ENCODE data around the gene NLRP1. TPM values are rescaled to one million over a fixed set of nuclear protein-coding genes. Genes with fewer than 3 reads are reported as not detected.

NLRP1 gene
- total and polyA plus RNA-seq, 4 donors, result 11.1 to 82.2 (median 49.1) TPM

DNA sequence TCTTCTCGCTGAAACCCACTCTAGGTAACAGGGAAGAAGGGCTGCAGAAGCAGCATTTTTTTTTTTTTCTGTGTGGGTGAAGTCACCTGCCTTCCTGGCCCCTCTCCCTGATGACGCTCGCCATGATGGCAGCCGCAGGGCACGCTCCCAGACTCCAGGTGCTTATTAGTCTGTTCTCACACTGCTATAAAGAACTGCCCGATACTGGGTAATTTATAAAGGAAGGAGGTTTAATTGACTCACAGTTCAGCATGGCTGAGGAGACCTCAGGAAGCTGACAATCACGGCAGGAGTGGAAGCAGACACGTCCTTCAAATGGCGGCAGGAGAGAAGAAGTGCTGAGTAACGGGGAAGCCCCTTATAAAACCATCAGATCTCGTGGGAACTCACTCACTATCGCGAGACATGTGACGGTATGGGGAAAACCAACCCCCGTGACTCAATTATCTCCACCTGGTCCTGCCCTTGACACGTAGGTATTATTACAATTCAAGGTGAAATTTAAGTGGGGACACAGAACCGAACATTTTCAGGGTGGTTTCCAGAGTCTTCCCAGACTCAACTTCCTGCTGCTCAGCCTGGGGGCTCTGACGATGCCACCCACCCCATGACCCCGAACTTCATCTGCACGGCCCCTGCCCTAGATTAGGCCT lies 34.9 kb upstream of the NLRP1 start:
- H3K9me3 ChIP-seq (ENCODE audit: control insufficient read depth, low read length), result no peaks in the 10 kb centered on the region
- H3K4me3 ChIP-seq (ENCODE audit: low read length in 2 of 2), result no peak overlapping the region
- no peaks in the 10 kb centered on the region for H3K4me1 ChIP-seq (ENCODE audit: control insufficient read depth in 1 of 2, insufficient read depth in 2 of 2, low read length in 2 of 2)
- H3K27ac ChIP-seq (ENCODE audit: low read depth in 1 of 2, low read length in 2 of 2), result no peak overlapping the region
- ATAC-seq (ENCODE audit: low FRiP score) (no peak), DNase-seq (no peak)
- intact Hi-C loops (cut with DNase I), result no loop called here
- no peaks in the 10 kb centered on the region for H3K27me3 ChIP-seq (ENCODE audit: control insufficient read depth in 1 of 2, insufficient read depth in 2 of 2, low read length in 1 of 2)
- WGBS, 2 donors, result 75 to 81% methylated on average over 20 of the region's 20 CpGs
- H3K36me3 ChIP-seq (ENCODE audit: control insufficient read depth in 1 of 2, insufficient read depth in 2 of 2, low read length in 1 of 2), result no peaks in the 10 kb centered on the region

DNA sequence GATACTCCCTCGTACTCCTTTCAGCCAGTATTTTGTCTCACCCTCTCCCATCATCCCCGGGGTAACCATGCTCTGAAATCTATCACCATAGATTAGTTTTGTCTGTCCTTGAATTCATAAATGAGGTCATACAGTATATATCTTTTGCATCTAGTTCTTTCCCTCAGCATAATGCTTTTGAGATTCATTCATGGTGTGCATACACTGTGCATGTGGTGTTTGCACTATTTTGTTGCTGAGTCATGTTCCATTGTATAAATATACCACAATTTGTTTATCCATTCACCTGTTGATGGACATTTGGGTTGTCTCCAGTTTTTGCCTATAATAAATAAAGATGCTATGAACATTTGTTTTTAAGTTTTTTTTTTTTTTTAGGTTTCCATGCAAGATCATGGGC lies 34.2 kb upstream of the NLRP1 start:
- H3K4me3 ChIP-seq (ENCODE audit: low read length in 2 of 2), result no peak overlapping the region
- WGBS, 2 donors, result 54 to 65% methylated on average over 2 of the region's 2 CpGs
- no peaks in the 10 kb centered on the region for H3K4me1 ChIP-seq (ENCODE audit: control insufficient read depth in 1 of 2, insufficient read depth in 2 of 2, low read length in 2 of 2)
- DNase-seq, result no peak
- intact Hi-C loops (cut with DNase I), result no loop called here
- H3K27ac ChIP-seq (ENCODE audit: low read depth in 1 of 2, low read length in 2 of 2), result no peak overlapping the region
- H3K27me3 ChIP-seq (ENCODE audit: control insufficient read depth in 1 of 2, insufficient read depth in 2 of 2, low read length in 1 of 2), result no peaks in the 10 kb centered on the region
- H3K36me3 ChIP-seq (ENCODE audit: control insufficient read depth in 1 of 2, insufficient read depth in 2 of 2, low read length in 1 of 2), result no peaks in the 10 kb centered on the region
- H3K9me3 ChIP-seq (ENCODE audit: control insufficient read depth, low read length), result no peaks in the 10 kb centered on the region
- no peak for ATAC-seq (ENCODE audit: low FRiP score)

DNA sequence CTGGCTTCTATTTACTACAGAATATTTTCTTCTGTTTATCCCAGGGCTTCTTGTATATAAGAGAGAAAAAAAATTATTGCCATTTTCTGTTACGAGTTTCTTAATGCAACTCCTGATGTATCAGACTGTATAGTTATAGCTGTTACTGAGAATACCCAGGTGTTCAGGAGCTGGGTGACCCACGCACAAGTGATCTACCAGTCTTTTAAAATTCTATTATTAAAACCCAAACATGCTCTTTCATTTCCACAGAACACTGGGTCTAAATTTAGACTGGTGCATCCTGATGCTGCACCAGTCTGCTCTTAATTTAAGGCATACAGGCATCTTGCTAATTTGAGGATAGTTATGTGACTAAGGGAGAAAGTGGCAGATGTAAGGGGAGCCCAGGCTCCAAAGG lies 31.2 kb upstream of the NLRP1 start:
- WGBS, 2 donors, result 76 to 81% methylated on average over 2 of the region's 2 CpGs
- no peaks in the 10 kb centered on the region for H3K27me3 ChIP-seq (ENCODE audit: control insufficient read depth in 1 of 2, insufficient read depth in 2 of 2, low read length in 1 of 2)
- intact Hi-C loops (cut with DNase I), result no loop called here
- DNase-seq, result no peak
- no peak overlapping the region for H3K4me3 ChIP-seq (ENCODE audit: low read length in 2 of 2)
- H3K4me1 ChIP-seq (ENCODE audit: control insufficient read depth in 1 of 2, insufficient read depth in 2 of 2, low read length in 2 of 2), result no peaks in the 10 kb centered on the region
- H3K27ac ChIP-seq (ENCODE audit: low read depth in 1 of 2, low read length in 2 of 2), result no peak overlapping the region
- no peak for ATAC-seq (ENCODE audit: low FRiP score)
- no peaks in the 10 kb centered on the region for H3K36me3 ChIP-seq (ENCODE audit: control insufficient read depth in 1 of 2, insufficient read depth in 2 of 2, low read length in 1 of 2)
- no peaks in the 10 kb centered on the region for H3K9me3 ChIP-seq (ENCODE audit: control insufficient read depth, low read length)

DNA sequence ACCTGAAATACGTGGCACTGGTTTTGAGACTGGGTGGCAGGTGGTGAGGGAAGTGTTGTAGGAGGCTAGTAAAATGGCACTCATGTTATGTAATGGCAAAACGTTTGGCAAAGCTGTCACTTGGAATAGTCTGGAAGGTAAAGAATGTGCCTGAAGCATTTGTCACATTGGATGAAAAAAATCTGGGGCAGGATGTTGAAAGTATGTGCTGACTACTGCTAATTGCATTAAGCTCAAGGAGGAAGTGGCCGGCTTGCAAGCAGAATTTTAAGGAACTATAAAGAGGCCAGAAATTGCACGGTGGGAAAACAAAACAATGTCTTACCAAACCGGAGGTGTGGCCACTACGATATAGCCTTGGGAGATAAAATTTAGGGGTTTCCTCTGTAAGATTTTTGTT lies 26.6 kb upstream of the NLRP1 start:
- Histone ChIP-seq H3K27ac (ENCODE audit: low read depth in 1 of 2, low read length in 2 of 2) (no peak overlapping the region), H3K4me1 (ENCODE audit: control insufficient read depth in 1 of 2, insufficient read depth in 2 of 2, low read length in 2 of 2) (no peaks in the 10 kb centered on the region), H3K9me3 (ENCODE audit: control insufficient read depth, low read length) (peaks cover 5% of the 10 kb centered on the region), H3K4me3 (ENCODE audit: low read length in 2 of 2) (no peak overlapping the region), H3K36me3 (ENCODE audit: control insufficient read depth in 1 of 2, insufficient read depth in 2 of 2, low read length in 1 of 2) (no peaks in the 10 kb centered on the region), H3K27me3 (ENCODE audit: control insufficient read depth in 1 of 2, insufficient read depth in 2 of 2, low read length in 1 of 2) (peaks cover 0 to 3% of the 10 kb centered on the region in 2 donors)
- intact Hi-C loops (cut with DNase I), result no loop called here
- DNase-seq (no peak), ATAC-seq (ENCODE audit: low FRiP score) (no peak)
- WGBS, 2 donors, result 40% methylated on average over 6 of the region's 6 CpGs

DNA sequence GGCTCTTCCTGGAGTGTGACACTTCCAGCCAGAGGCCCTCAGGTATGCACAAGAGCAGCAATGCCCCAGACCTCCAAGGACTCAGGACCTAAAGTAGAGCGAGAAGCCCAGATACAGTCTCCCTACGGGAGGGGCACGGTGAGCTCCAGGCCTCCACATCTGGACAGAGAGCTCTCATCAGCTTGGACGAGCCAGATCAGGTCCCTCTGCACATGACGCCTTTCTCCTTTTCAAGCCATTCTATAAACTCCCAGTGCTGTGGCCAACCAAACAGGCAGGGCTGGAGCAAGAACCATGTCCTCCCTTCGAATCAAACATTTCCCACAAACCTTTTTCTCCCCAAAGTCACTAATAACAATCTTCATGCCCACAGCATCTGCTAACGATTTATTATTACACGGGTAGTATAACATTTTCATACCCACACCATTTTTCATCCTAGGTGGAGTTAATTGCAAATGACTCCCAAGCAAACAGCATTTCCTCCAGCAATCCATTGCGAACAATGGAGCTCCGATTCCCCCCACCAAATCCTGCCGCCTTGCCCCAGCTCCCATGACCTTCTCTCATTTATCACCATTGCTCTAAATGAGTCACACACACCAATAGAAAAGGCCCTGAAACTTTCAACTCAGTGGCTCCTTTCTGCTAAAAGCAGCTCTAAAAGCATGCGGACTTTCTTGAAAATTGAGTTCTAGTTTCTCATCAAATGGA lies 24.2 kb upstream of the NLRP1 start:
- ATAC-seq (ENCODE audit: low FRiP score) (no peak), DNase-seq (no peak)
- Histone ChIP-seq H3K27me3 (ENCODE audit: control insufficient read depth in 1 of 2, insufficient read depth in 2 of 2, low read length in 1 of 2) (peaks cover 0 to 3% of the 10 kb centered on the region in 2 donors), H3K4me3 (ENCODE audit: low read length in 2 of 2) (no peak overlapping the region), H3K4me1 (ENCODE audit: control insufficient read depth in 1 of 2, insufficient read depth in 2 of 2, low read length in 2 of 2) (no peaks in the 10 kb centered on the region), H3K27ac (ENCODE audit: low read depth in 1 of 2, low read length in 2 of 2) (no peak overlapping the region), H3K9me3 (ENCODE audit: control insufficient read depth, low read length) (peaks cover 6% of the 10 kb centered on the region), H3K36me3 (ENCODE audit: control insufficient read depth in 1 of 2, insufficient read depth in 2 of 2, low read length in 1 of 2) (no peaks in the 10 kb centered on the region)
- intact Hi-C loops (cut with DNase I), result no loop called here
- WGBS, 2 donors, result 38 to 43% methylated on average over 12 of the region's 12 CpGs

DNA sequence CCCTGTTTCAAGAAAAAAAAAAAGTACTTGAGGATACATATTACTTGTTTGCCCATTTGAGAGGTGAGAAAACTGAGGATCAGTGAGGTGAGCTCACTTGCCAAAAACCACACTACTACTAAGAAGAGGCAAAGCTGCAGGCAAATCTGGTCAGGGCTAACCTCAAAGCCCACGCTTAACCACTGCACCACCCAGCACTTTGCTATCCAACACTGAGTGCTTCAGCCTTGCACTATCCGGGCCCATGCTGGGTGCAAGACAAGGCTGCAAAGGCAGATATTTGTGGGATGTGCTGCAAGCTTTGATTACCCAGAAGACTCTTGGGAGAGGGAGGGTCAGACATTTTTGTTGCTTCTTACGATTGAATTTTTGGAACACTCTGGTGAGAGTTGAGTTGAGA lies 23.6 kb upstream of the NLRP1 start:
- H3K36me3 ChIP-seq (ENCODE audit: control insufficient read depth in 1 of 2, insufficient read depth in 2 of 2, low read length in 1 of 2), result no peaks in the 10 kb centered on the region
- H3K4me3 ChIP-seq (ENCODE audit: low read length in 2 of 2), result no peak overlapping the region
- intact Hi-C loops (cut with DNase I), result no loop called here
- no peak for DNase-seq
- H3K4me1 ChIP-seq (ENCODE audit: control insufficient read depth in 1 of 2, insufficient read depth in 2 of 2, low read length in 2 of 2), result no peaks in the 10 kb centered on the region
- peaks cover 0 to 3% of the 10 kb centered on the region in 2 donors for H3K27me3 ChIP-seq (ENCODE audit: control insufficient read depth in 1 of 2, insufficient read depth in 2 of 2, low read length in 1 of 2)
- WGBS, 2 donors, result 47 to 89% methylated on average over 3 of the region's 3 CpGs
- peaks cover 6% of the 10 kb centered on the region for H3K9me3 ChIP-seq (ENCODE audit: control insufficient read depth, low read length)
- ATAC-seq (ENCODE audit: low FRiP score), result no peak
- no peak overlapping the region for H3K27ac ChIP-seq (ENCODE audit: low read depth in 1 of 2, low read length in 2 of 2)

DNA sequence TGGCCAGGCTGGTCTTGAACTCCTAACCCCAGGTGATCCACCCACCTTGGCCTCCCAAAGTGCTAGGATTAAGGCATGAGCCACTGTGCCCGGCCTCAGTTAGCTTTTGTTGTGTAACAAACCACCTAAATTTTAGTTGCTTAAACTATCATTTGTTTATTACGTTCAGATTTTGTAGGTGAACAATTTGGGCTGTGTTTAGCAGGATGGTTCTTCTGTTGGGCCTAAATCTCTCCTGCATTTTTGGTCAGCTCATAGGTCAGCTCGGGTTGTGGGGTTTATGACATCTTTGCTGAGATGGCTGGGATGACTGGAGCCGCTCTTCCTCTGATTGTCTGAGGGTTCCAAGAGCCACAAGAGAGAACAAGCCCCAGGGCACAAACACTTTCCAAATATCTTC lies 21.1 kb upstream of the NLRP1 start:
- Histone ChIP-seq H3K4me3 (ENCODE audit: low read length in 2 of 2) (no peak overlapping the region), H3K4me1 (ENCODE audit: control insufficient read depth in 1 of 2, insufficient read depth in 2 of 2, low read length in 2 of 2) (no peaks in the 10 kb centered on the region), H3K27ac (ENCODE audit: low read depth in 1 of 2, low read length in 2 of 2) (no peak overlapping the region), H3K27me3 (ENCODE audit: control insufficient read depth in 1 of 2, insufficient read depth in 2 of 2, low read length in 1 of 2) (peaks cover 0 to 3% of the 10 kb centered on the region in 2 donors), H3K9me3 (ENCODE audit: control insufficient read depth, low read length) (peaks cover 6% of the 10 kb centered on the region), H3K36me3 (ENCODE audit: control insufficient read depth in 1 of 2, insufficient read depth in 2 of 2, low read length in 1 of 2) (no peaks in the 10 kb centered on the region)
- intact Hi-C loops (cut with DNase I), result no loop called here
- ATAC-seq (ENCODE audit: low FRiP score) (no peak), DNase-seq (no peak)
- WGBS, 2 donors, result 57 to 70% methylated on average over 4 of the region's 4 CpGs

DNA sequence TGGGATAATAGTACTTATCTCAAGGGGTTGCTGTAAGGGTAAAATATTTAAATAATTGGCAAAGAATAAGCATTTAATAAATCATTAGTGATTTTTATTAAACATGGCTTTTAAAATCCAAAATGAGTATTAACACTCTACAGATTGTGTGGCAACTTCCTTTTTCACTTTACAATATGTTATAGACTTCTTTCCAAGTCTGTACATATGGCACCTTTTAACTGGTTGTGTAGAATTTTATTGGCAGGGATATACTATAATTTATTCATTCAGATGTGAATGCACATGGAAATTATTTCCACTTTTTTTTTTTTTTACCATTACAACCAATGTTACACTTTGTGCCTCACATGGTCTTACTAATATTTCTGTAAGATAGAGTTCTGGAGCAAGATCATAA lies 15.7 kb upstream of the NLRP1 start:
- intact Hi-C loops (cut with DNase I), result no loop called here
- ATAC-seq (ENCODE audit: low FRiP score) (no peak), DNase-seq (no peak)
- no peak overlapping the region for H3K27ac ChIP-seq (ENCODE audit: low read depth in 1 of 2, low read length in 2 of 2)
- no peaks in the 10 kb centered on the region for H3K4me1 ChIP-seq (ENCODE audit: control insufficient read depth in 1 of 2, insufficient read depth in 2 of 2, low read length in 2 of 2)
- no peaks in the 10 kb centered on the region for H3K27me3 ChIP-seq (ENCODE audit: control insufficient read depth in 1 of 2, insufficient read depth in 2 of 2, low read length in 1 of 2)
- H3K4me3 ChIP-seq (ENCODE audit: low read length in 2 of 2), result no peak overlapping the region
- H3K9me3 ChIP-seq (ENCODE audit: control insufficient read depth, low read length), result no peaks in the 10 kb centered on the region
- no peaks in the 10 kb centered on the region for H3K36me3 ChIP-seq (ENCODE audit: control insufficient read depth in 1 of 2, insufficient read depth in 2 of 2, low read length in 1 of 2)

DNA sequence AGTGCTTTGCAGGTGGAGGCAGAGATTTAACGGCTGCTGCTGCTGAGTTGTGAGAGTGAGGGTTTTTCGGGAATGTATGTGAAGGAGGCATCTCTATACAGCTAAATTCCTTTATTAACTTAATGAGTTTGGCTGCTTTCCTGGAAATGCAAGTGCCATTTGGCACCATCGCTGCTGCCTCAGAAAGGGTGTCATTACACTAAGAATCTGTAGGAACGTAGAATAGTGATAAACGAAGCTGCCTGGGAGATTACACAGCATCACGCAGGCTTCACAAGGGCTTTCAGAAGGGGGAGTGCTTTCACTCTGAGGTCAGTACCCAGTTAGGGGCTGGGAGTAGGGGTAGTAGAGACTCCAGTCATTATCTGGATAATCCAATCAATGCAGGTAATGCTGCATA lies 14.1 kb upstream of the NLRP1 start:
- no peak overlapping the region for H3K27ac ChIP-seq (ENCODE audit: low read depth in 1 of 2, low read length in 2 of 2)
- no peaks in the 10 kb centered on the region for H3K9me3 ChIP-seq (ENCODE audit: control insufficient read depth, low read length)
- 27 to 37% methylated on average over 6 of the region's 6 CpGs for WGBS, 2 donors
- no peak overlapping the region for H3K4me3 ChIP-seq (ENCODE audit: low read length in 2 of 2)
- no peaks in the 10 kb centered on the region for H3K27me3 ChIP-seq (ENCODE audit: control insufficient read depth in 1 of 2, insufficient read depth in 2 of 2, low read length in 1 of 2)
- no peak for DNase-seq
- intact Hi-C loops (cut with DNase I), result loop anchor here in 1 of 2 donors (10.0 kb wide), 1 partner anchor 446 kb away; no protein-coding TSS in a partner anchor
- no peaks in the 10 kb centered on the region for H3K36me3 ChIP-seq (ENCODE audit: control insufficient read depth in 1 of 2, insufficient read depth in 2 of 2, low read length in 1 of 2)
- no peak for ATAC-seq (ENCODE audit: low FRiP score)
- H3K4me1 ChIP-seq (ENCODE audit: control insufficient read depth in 1 of 2, insufficient read depth in 2 of 2, low read length in 2 of 2), result no peaks in the 10 kb centered on the region

Measured in aorta (tissue), 5 donors.